Skeletal muscle tissue (tissue), 4 donors: ENCODE data around the gene UBE4B. TPM values are rescaled to one million over a fixed set of nuclear protein-coding genes. Genes with fewer than 3 reads are reported as not detected.
"Not testable (repeated sequence)": the region's sequence is repeated elsewhere in the genome, so short reads cannot be mapped to it uniquely, and the experiment has no call there.

Experiments
- H3K27ac ChIP-seq: one replicate; pipeline ENCODE4 v1.7.0; 2013; ENCODE audit warnings: mild to moderate bottlenecking, low read depth, low read length, inconsistent platforms
- H3K27me3 ChIP-seq, 3 donors: one replicate each; pipeline ENCODE4 v1.7.0; 2013; ENCODE audit warnings: low read length in 3 of 3; ENCODE audit not compliant: control insufficient read depth in 3 of 3, insufficient read depth in 3 of 3
- H3K36me3 ChIP-seq, 3 donors: one replicate each; pipeline ENCODE4 v1.7.0; 2013; ENCODE audit warnings: low read length in 3 of 3; ENCODE audit not compliant: control insufficient read depth in 3 of 3, insufficient read depth in 3 of 3
- H3K4me1 ChIP-seq, 3 donors: one replicate each; pipeline ENCODE4 v1.7.0; 2013; ENCODE audit warnings: low read length in 3 of 3, mild to moderate bottlenecking in 3 of 3; ENCODE audit not compliant: control insufficient read depth in 3 of 3, insufficient read depth in 3 of 3
- H3K4me3 ChIP-seq, 3 donors: one replicate each; pipeline ENCODE4 v1.7.0; 2013; ENCODE audit warnings: low read length in 3 of 3
- H3K9ac ChIP-seq, 3 donors: one replicate each; pipeline ENCODE4 v1.7.0; 2013; ENCODE audit warnings: low read length in 3 of 3, mild to moderate bottlenecking in 3 of 3, moderate library complexity in 2 of 3, low read depth in 1 of 3
- H3K9me3 ChIP-seq, 3 donors: one replicate each; pipeline ENCODE4 v1.7.0; 2013; ENCODE audit warnings: low read length in 3 of 3; ENCODE audit not compliant: control insufficient read depth in 3 of 3
- total RNA-seq: library from RNA; depleted of rRNA; stranded (reverse); fragments of >200 nt; gene quantifications from one replicate; pipeline ENCODE4 v1.2.3, GENCODE V29; 2014
- donor health status: Osteomylitis.

The UBE4B gene
- total RNA-seq, 1 donor from 2014 or later: 25.1 TPM

DNA sequence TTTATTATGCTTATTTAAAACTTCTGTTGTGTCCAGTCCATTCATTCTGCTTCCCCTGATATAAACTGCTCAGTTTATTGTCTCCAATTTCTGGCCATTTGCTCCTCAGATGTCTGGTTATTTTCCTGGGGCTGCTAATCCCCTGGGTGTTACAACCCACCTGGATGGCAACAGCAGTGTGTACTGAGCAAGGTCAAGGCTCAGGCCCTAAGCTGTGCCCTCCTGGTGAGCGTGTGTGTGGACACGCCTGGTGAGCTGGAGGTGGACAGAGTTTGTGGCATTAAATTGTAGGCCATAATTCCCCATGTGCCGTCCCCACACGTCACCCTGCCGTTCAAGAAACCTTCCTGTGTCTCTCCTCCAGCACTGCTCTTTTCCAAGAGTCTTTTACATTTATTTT is 159.5 kb downstream of the UBE4B start:
- Histone ChIP-seq H3K9me3 (no peaks in the 10 kb centered on the region), H3K4me3 (no peak overlapping the region), H3K4me1 (no peaks in the 10 kb centered on the region), H3K27ac (no peak overlapping the region), H3K9ac (no peak overlapping the region), H3K27me3 (no peaks in the 10 kb centered on the region), H3K36me3 (no peaks in the 10 kb centered on the region)

DNA sequence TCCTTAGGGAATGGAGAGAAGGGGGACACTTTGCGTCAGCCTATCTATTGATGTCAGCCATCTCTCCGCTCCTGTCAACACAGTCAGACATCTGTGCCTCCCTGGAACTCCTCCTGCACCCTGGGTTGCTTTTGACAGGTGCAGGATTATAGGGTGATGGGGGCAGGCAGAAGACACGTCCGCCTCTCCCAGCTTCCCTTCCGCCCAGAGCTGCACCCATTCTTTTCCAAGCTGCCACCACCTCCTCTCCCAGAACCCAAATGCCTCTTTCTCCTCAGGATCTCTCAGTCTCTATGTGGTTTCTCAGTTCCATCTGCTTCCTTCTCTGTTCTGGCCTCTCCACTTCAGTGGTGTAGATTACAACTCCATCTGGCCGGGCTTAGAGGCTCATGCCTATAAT is 160.5 kb downstream of the UBE4B start:
- no peak overlapping the region for H3K4me3 ChIP-seq

DNA sequence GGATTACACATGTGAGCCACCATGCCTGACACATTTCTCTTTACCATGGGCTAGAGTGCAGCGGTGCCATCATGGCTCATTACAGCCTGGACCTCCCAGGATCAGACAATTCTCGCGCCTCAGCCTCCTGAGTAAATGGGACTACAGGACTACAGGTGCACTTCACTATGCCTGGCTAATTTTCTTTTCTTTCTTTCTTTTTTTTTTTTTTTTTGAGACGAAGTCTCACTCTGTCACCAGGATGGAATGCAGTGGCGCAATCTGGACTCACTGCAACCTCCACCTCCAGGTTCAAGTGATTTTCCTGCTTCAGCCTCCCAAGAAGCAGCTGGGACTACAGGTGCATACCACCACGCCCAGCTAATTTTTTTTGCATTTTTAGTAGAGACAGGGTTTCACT is 162.8 kb downstream of the UBE4B start:
- Histone ChIP-seq H3K27me3 (no peaks in the 10 kb centered on the region), H3K4me1 (no peaks in the 10 kb centered on the region), H3K9ac (no peak overlapping the region), H3K36me3 (no peaks in the 10 kb centered on the region), H3K9me3 (no peaks in the 10 kb centered on the region), H3K4me3 (no peak overlapping the region), H3K27ac (no peak overlapping the region)

More for the DNA sequence above, 160.5 kb downstream of the UBE4B start:
- H3K9ac ChIP-seq: no peak overlapping the region
- no peaks in the 10 kb centered on the region for H3K9me3 ChIP-seq
- no peaks in the 10 kb centered on the region for H3K27me3 ChIP-seq
- H3K36me3 ChIP-seq: no peaks in the 10 kb centered on the region
- H3K4me1 ChIP-seq: no peaks in the 10 kb centered on the region
- no peak overlapping the region for H3K27ac ChIP-seq

DNA sequence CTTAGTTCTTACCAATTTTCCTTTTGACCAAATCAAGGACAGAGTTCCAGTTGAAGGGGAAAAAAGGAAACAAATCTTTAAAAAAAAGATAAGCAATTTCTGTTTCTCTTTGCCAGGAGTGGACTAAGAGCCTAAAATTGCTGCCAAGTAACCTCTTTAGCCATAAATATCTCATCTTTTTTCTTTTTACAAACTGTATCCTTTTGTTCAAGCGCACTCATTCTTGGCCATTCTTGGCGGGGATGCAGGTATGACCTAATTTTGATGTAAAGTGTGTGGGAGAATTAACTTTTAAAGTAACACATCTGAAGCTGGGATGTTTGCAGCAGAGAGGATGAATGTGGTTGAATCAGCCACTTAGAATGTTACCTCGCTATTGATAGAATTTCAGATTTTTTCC is 164.2 kb downstream of the UBE4B start:
- H3K4me1 ChIP-seq: no peaks in the 10 kb centered on the region
- no peak overlapping the region for H3K27ac ChIP-seq
- no peaks in the 10 kb centered on the region for H3K27me3 ChIP-seq
- no peaks in the 10 kb centered on the region for H3K9me3 ChIP-seq
- H3K4me3 ChIP-seq: no peak overlapping the region
- no peaks in the 10 kb centered on the region for H3K36me3 ChIP-seq
- H3K9ac ChIP-seq: no peak overlapping the region

DNA sequence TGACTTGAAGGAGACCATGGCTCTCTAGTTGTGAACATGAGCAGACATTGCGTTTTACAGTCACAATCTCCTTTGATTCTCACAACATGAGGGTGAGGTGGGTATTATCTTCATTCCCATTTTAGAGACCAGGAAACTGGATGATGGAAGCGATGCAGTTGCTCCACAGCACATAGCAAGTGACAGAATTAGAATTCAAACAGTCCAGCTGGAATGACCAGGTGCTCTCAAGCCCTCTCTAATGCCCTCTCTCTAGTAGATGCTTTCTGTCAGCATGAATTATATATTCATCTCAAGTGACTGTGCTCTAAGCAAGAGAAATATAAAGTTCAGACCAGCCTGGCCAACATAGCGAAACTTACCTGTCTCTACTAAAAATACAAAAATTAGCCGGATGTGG is 167.9 kb downstream of the UBE4B start:
- H3K27ac ChIP-seq: no peak overlapping the region
- peaks cover 4 to 15% (median 5%) of the 10 kb centered on the region in 3 donors for H3K4me1 ChIP-seq
- H3K4me3 ChIP-seq: no peak overlapping the region
- no peaks in the 10 kb centered on the region for H3K27me3 ChIP-seq
- no peaks in the 10 kb centered on the region for H3K9me3 ChIP-seq
- H3K9ac ChIP-seq: no peak overlapping the region
- no peaks in the 10 kb centered on the region for H3K36me3 ChIP-seq

DNA sequence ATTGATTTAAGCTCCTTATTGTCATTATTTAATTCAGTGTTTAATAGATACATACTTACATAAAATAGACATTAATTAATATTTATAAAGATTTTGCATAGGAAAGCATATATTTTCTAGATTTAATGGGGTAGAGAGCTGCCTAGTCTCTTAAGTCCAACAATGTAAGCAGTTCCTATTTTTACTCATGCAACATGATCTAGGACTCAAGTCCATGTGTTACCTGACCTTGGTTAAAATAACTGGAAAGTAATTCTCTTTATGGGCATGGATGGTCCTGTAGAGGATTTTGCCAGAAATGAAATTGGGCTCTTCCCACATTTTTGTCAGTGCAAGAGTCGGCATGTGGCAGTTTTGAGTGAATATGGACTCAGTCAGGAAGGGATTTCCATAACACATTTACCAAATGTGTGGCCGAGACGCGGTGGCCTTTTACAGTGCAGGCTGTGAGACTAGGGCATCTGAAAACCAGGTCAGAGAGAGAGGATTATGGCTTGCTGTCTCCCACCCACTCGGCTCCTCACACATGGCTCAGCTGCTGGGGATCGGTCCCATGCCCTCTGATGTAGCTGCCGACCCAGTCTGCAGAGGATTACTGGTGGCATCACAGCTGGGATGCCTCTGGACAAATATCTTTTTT is 171.4 kb downstream of the UBE4B start:
- no peaks in the 10 kb centered on the region for H3K27me3 ChIP-seq
- no peaks in the 10 kb centered on the region for H3K9me3 ChIP-seq
- no peaks in the 10 kb centered on the region for H3K36me3 ChIP-seq
- H3K9ac ChIP-seq: peak overlapping the region; percentile 34 to 70 (median 38)
- peak overlapping the region; percentile 80 for H3K27ac ChIP-seq
- peaks cover 4 to 15% (median 5%) of the 10 kb centered on the region in 3 donors for H3K4me1 ChIP-seq
- peak overlapping the region; percentile 3 to 61 (median 58) for H3K4me3 ChIP-seq

DNA sequence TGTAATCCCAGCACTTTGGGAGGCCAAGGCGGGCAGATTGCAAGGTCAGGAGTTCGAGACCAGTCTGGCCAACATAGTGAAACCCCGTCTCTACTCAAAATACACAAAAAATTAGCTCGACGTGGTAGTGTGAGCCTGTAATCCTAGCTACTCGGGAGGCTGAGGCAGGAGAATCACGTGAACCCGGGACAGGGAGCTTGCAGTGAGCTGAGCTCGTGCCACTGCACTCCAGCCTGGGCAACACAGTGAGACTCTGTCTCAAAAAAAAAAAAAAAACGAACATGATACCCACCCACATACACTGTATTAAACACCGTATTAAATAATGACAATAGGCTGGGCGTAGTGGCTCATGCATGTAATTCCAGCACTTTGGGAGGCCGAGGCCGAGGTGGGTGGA is 172.4 kb downstream of the UBE4B start:
- H3K36me3 ChIP-seq, H3K27ac ChIP-seq, H3K27me3 ChIP-seq, H3K9ac ChIP-seq, H3K4me3 ChIP-seq, H3K9me3 ChIP-seq: not testable (repeated sequence)
- peaks cover 8 to 15% (median 9%) of the 10 kb centered on the region in 3 donors for H3K4me1 ChIP-seq

DNA sequence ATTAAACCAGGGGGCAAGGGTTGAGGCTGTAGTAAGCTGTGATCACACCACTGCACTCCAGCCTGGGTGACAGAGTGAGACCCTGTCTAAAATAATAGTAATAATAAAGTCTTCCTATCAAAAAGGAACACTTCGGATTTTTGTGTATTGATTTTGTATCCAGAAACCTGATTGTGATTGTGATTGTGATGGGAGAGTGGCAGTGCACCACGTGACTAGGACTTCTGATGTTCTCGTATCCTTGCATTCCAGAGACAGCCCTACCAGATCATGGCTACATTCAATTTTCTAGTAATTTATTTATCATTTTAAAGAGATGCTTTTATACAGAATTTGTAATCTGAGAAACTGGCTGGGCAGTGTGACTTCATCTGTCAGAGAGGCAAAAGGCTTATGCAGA is 175.1 kb downstream of the UBE4B start:
- Histone ChIP-seq H3K9me3 (no peaks in the 10 kb centered on the region), H3K27me3 (no peaks in the 10 kb centered on the region), H3K4me3 (no peak overlapping the region), H3K4me1 (peaks cover 16 to 24% (median 20%) of the 10 kb centered on the region in 3 donors), H3K9ac (no peak overlapping the region), H3K27ac (no peak overlapping the region), H3K36me3 (no peaks in the 10 kb centered on the region)

DNA sequence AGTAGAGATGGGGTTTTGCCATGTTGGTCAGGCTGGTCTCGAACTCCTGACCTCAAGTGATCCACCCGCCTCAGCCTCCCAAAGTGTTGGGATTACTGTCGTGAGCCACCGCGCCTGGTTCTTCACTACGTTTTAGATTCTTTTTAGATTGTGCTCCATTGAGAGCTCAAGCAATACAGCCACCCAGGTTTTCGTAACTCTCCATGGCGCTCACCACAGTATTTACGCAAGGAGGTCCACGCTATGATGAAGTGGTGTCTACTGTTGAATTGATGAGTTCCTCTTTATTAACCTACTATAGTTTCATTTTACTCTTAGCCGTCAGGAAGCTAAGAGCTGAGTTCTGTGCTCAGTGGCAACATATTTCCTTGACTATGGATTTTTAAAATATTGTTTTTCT is 175.8 kb downstream of the UBE4B start:
- no peak overlapping the region for H3K27ac ChIP-seq
- peaks cover 20 to 23% (median 22%) of the 10 kb centered on the region in 3 donors for H3K4me1 ChIP-seq
- no peaks in the 10 kb centered on the region for H3K27me3 ChIP-seq
- H3K4me3 ChIP-seq: no peak overlapping the region
- no peaks in the 10 kb centered on the region for H3K9me3 ChIP-seq
- H3K36me3 ChIP-seq: no peaks in the 10 kb centered on the region
- H3K9ac ChIP-seq: no peak overlapping the region

DNA sequence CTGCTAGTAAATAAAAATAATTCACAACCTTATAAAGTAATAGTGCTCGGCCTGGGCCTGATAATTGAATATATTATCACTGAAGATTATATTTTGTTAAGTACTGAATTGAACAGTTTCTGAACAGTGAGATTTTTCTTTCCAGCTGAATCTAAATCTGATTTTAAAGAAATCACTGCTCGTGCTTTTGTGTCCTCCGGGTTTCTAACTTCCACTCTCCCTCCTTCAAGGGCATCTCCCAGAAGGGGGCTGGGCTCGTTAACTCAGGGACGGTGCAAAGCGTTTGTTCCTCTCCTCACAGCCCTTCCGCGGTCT is 176.8 kb downstream of the UBE4B start:
- Histone ChIP-seq H3K27ac (peak overlapping the region; percentile 100), H3K4me3 (peak overlapping the region; percentile 80 to 88 (median 85)), H3K27me3 (no peaks in the 10 kb centered on the region), H3K9me3 (no peaks in the 10 kb centered on the region), H3K9ac (peak overlapping the region; percentile 90 to 94 (median 94)), H3K4me1 (peaks cover 22% of the 10 kb centered on the region in 3 donors), H3K36me3 (no peaks in the 10 kb centered on the region)
